Measurements from ENCODE around the gene MBD5. TPM values are rescaled to one million over a fixed set of nuclear protein-coding genes. Genes with fewer than 3 reads are reported as not detected.
"Not testable (repeated sequence)": the region's sequence is repeated elsewhere in the genome, so short reads cannot be mapped to it uniquely, and the experiment has no call there.

The MBD5 gene
- total and polyA plus RNA-seq, 2 donors (not counting 1 experiment from before 2014, with no cell fraction given), result 10.9 to 69.7 TPM

GRCh38 chr2:148006249-148007007 lies 14.5 kb upstream of the MBD5 start:
- WGBS (ENCODE audit: insufficient coverage), result 96% methylated on average over 4 of the region's 6 CpGs
- ATAC-seq (ENCODE audit: low read depth), result no peak
- peaks cover 7% of the 10 kb centered on the region for H3K9me3 Mint-ChIP-seq (ENCODE audit: insufficient read depth)
- intact Hi-C loops (cut with micrococcal nuclease), result no loop called here
- H3K9me3 ChIP-seq (ENCODE audit: control extremely low read depth in 1 of 3, control insufficient read depth in 2 of 3, insufficient read depth in 1 of 3, low read length in 2 of 3), result peaks cover 0 to 1% (median 0%) of the 10 kb centered on the region in 3 donors
- H3K27me3 ChIP-seq (replicated peaks in 1 of 4; ENCODE audit: control extremely low read depth in 1 of 4, control insufficient read depth in 3 of 4, insufficient read depth in 4 of 4, low read length in 3 of 4), result no peaks in the 10 kb centered on the region
- H3K4me1 ChIP-seq (ENCODE audit: control insufficient read depth in 2 of 2, insufficient read depth in 2 of 2, low read length in 2 of 2), result no peaks in the 10 kb centered on the region
- no peak overlapping the region for H2AFZ ChIP-seq (ENCODE audit: insufficient read depth, low read depth, low read length, poor library complexity, severe bottlenecking)
- CTCF ChIA-PET, result interaction anchor here (0.8 to 1.2 kb wide), 2 partner anchors 13 to 504 kb away, joined by 3 read pairs; no protein-coding TSS in a partner anchor
- peaks cover under 1 to 2% of the 10 kb centered on the region in 2 experiments for H3K36me3 ChIP-seq (replicated peaks in 1 of 2; ENCODE audit: control extremely low read depth in 1 of 2, control insufficient read depth in 1 of 2, extremely low read depth in 1 of 2, insufficient read depth in 2 of 2, low read length in 1 of 2)
- no peak overlapping the region for H3K4me3 Mint-ChIP-seq
- no peaks in the 10 kb centered on the region for H3K27me3 Mint-ChIP-seq
- H3K4me2 ChIP-seq (replicated peaks; ENCODE audit: low read depth, low read length, poor library complexity, severe bottlenecking), result no peak overlapping the region
- H4K20me1 ChIP-seq (ENCODE audit: control insufficient read depth, insufficient read depth, low read length, poor library complexity, severe bottlenecking), result peaks cover 52% of the 10 kb centered on the region
- H3K9ac ChIP-seq (ENCODE audit: low read length), result no peak overlapping the region
- no peak overlapping the region for H3K27ac Mint-ChIP-seq
- H3K79me2 ChIP-seq (ENCODE audit: control insufficient read depth, insufficient read depth, low read length), result peaks cover 78% of the 10 kb centered on the region
- peaks cover 36% of the 10 kb centered on the region for H3K4me1 Mint-ChIP-seq
- no peak overlapping the region for H3K4me3 ChIP-seq (ENCODE audit: control extremely low read depth in 1 of 5, extremely low read depth in 1 of 5, insufficient read depth in 1 of 5, low read depth in 2 of 5, low read length in 4 of 5)
- no peak for DNase-seq
- H3K27ac ChIP-seq (ENCODE audit: low read length in 2 of 2), result no peak overlapping the region
- TF ChIP-seq CTCF (IDR thresholded peaks at IDR 0.05), result no peak
- POLR2A ChIA-PET, result no interaction called here

GRCh38 chr2:148007219-148007900 lies 13.5 kb upstream of the MBD5 start:
- TF ChIP-seq EZH2 (IDR thresholded peaks at IDR 0.05; ENCODE audit: borderline replicate concordance, insufficient read depth, low read depth, low read length, poor library complexity, severe bottlenecking) (no peak), CTCF (IDR thresholded peaks at IDR 0.05) (no peak)
- no peak for DNase-seq
- Histone ChIP-seq H3K9me3 (ENCODE audit: control extremely low read depth in 1 of 3, control insufficient read depth in 2 of 3, insufficient read depth in 1 of 3, low read length in 2 of 3) (peaks cover 0 to 1% (median 0%) of the 10 kb centered on the region in 3 donors), H3K4me1 (ENCODE audit: control insufficient read depth in 2 of 2, insufficient read depth in 2 of 2, low read length in 2 of 2) (no peaks in the 10 kb centered on the region), H3K27me3 (replicated peaks in 1 of 4; ENCODE audit: control extremely low read depth in 1 of 4, control insufficient read depth in 3 of 4, insufficient read depth in 4 of 4, low read length in 3 of 4) (no peaks in the 10 kb centered on the region), H3K9ac (ENCODE audit: low read length) (no peak overlapping the region), H2AFZ (ENCODE audit: insufficient read depth, low read depth, low read length, poor library complexity, severe bottlenecking) (no peak overlapping the region), H4K20me1 (ENCODE audit: control insufficient read depth, insufficient read depth, low read length, poor library complexity, severe bottlenecking) (peaks cover 61% of the 10 kb centered on the region), H3K27ac (ENCODE audit: low read length in 2 of 2) (no peak overlapping the region), H3K36me3 (replicated peaks in 1 of 2; ENCODE audit: control extremely low read depth in 1 of 2, control insufficient read depth in 1 of 2, extremely low read depth in 1 of 2, insufficient read depth in 2 of 2, low read length in 1 of 2) (peaks cover 2% of the 10 kb centered on the region in 2 experiments), H3K4me3 (ENCODE audit: control extremely low read depth in 1 of 5, extremely low read depth in 1 of 5, insufficient read depth in 1 of 5, low read depth in 2 of 5, low read length in 4 of 5) (no peak overlapping the region), H3K4me2 (replicated peaks; ENCODE audit: low read depth, low read length, poor library complexity, severe bottlenecking) (no peak overlapping the region), H3K79me2 (ENCODE audit: control insufficient read depth, insufficient read depth, low read length) (peaks cover 87% of the 10 kb centered on the region)
- ATAC-seq (ENCODE audit: low read depth), result no peak
- intact Hi-C loops (cut with micrococcal nuclease), result no loop called here
- no peak overlapping the region for H3K4me3 Mint-ChIP-seq
- no peak overlapping the region for H3K27ac Mint-ChIP-seq
- no peaks in the 10 kb centered on the region for H3K27me3 Mint-ChIP-seq
- H3K9me3 Mint-ChIP-seq (ENCODE audit: insufficient read depth), result peaks cover 3% of the 10 kb centered on the region
- CTCF ChIA-PET, result interaction anchor here (0.8 to 1.2 kb wide), 2 partner anchors 12 to 503 kb away, joined by 3 read pairs; no protein-coding TSS in a partner anchor
- no CpG with 5 or more reads among the region's 5 CpGs for WGBS (ENCODE audit: insufficient coverage)
- POLR2A ChIA-PET, result no interaction called here
- peaks cover 36% of the 10 kb centered on the region for H3K4me1 Mint-ChIP-seq

- peaks cover 42% of the 10 kb centered on the region for H3K4me1 Mint-ChIP-seq
- H3K4me3 Mint-ChIP-seq; DNase-seq; H3K27ac Mint-ChIP-seq; H2AFZ ChIP-seq (ENCODE audit: insufficient read depth, low read depth, low read length, poor library complexity, severe bottlenecking); H3K27ac ChIP-seq (ENCODE audit: low read length in 2 of 2); H3K9me3 ChIP-seq (ENCODE audit: control extremely low read depth in 1 of 3, control insufficient read depth in 2 of 3, insufficient read depth in 1 of 3, low read length in 2 of 3); H3K27me3 ChIP-seq (replicated peaks in 1 of 4; ENCODE audit: control extremely low read depth in 1 of 4, control insufficient read depth in 3 of 4, insufficient read depth in 4 of 4, low read length in 3 of 4); H3K36me3 ChIP-seq (replicated peaks in 1 of 2; ENCODE audit: control extremely low read depth in 1 of 2, control insufficient read depth in 1 of 2, extremely low read depth in 1 of 2, insufficient read depth in 2 of 2, low read length in 1 of 2); H3K9ac ChIP-seq (ENCODE audit: low read length); H3K4me2 ChIP-seq (replicated peaks; ENCODE audit: low read depth, low read length, poor library complexity, severe bottlenecking); H3K27me3 Mint-ChIP-seq; H3K4me1 ChIP-seq (ENCODE audit: control insufficient read depth in 2 of 2, insufficient read depth in 2 of 2, low read length in 2 of 2); intact Hi-C loops (cut with micrococcal nuclease); ATAC-seq (ENCODE audit: low read depth); H3K9me3 Mint-ChIP-seq (ENCODE audit: insufficient read depth); CTCF ChIA-PET; POLR2A ChIA-PET; H3K4me3 ChIP-seq (ENCODE audit: control extremely low read depth in 1 of 5, extremely low read depth in 1 of 5, insufficient read depth in 1 of 5, low read depth in 2 of 5, low read length in 4 of 5): not testable (repeated sequence)
- Histone ChIP-seq H3K79me2 (ENCODE audit: control insufficient read depth, insufficient read depth, low read length) (peaks cover 98% of the 10 kb centered on the region), H4K20me1 (ENCODE audit: control insufficient read depth, insufficient read depth, low read length, poor library complexity, severe bottlenecking) (peaks cover 63% of the 10 kb centered on the region)
- 100% methylated on average over 7 of the region's 7 CpGs for WGBS (ENCODE audit: insufficient coverage)
Observed at GRCh38 chr2:148008411-148008810, 12.5 kb upstream of the MBD5 start.
